Measurements from ENCODE around the gene CFAP52. TPM values are rescaled to one million over a fixed set of nuclear protein-coding genes. Genes with fewer than 3 reads are reported as not detected.
"Not testable (repeated sequence)": the region's sequence is repeated elsewhere in the genome, so short reads cannot be mapped to it uniquely, and the experiment has no call there.

The CFAP52 gene
- total RNA-seq, 2 donors from 2014 or later = 0.41 TPM; not detected in 1

DNA sequence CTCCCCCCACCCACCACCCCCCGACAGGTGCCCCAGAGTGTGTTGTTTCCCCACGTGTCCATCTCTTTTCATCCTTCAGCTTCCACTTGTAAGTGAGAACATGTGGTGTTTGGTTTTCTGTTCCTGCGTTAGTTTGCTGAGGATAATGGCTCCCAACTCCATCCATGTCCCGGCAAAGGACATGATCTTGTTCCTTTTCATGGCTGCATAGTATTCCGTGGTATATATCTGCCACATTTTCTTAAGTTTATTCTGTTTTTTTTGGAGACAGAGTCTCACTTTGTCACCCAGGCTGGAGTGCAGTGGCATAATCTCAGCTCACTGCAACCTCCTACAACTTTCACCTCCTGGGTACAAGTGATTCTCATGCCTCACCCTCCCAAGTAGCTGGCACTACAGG lies 63.9 kb downstream of the CFAP52 start:
- intact Hi-C loops (cut with DNase I); ATAC-seq: not testable (repeated sequence)

DNA sequence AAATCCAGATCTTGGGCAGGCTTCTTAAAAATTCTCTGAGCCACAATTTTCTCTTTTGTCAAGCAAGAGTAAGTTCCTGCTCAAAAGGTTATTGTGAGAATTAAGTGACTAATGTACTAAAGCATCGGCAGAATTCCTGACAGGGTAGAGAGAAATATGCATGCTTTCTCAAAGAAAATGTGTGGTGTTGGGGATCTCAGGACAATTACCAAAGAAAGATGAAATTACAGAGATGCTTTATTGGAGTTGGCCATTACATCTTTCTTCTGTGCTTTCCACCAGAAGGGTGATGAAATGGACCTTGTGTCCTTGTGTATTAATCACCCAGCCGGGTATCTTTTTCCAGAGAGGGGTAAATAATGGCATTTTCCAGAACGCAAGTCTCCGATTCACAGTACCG lies 67.2 kb downstream of the CFAP52 start:
- ATAC-seq = no peak
- DNase-seq = no peak
- intact Hi-C loops (cut with DNase I) = no loop called here

More for the DNA sequence above, 63.9 kb downstream of the CFAP52 start:
- not testable (repeated sequence) for DNase-seq

DNA sequence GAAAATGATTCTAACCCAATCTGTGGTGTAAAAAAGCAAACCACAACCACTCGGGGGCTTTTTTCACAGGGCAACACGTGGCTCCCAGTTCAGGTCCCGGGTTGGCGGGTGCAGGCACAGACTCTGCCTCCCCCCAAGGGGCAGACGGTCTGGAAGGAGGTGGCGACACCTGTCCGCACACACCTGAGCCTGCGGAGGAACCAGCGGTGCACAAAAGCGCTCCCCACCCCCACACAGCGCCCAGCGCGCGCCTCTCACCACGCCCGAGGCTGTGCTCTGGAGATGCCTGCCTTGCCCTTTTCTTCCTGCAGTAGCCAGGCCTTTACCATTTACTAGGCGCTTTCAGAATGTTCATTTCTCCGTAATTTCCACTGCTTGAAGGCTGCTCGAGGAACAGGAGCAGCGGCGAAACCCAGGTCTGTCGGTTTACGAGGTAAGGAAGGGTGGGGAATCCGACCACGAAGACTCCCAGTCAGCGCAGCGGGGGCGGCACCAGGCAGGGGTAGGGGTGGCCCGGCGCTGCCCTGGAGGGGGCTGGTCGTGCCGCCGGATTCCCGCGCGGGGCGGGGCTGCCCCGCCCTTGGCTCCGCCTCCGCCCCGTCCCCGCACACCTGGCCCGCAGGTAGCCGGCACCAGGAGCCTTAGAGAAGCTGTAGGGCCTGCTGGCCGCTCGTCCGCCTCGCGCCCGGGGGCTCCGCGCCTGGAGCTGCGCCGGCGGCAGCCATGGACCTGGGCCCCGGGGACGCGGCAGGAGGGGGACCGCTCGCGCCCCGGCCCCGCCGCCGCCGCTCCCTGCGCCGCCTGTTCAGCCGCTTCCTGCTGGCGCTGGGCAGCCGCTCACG lies 68.7 kb downstream of the CFAP52 start, which contains the start of gene USP43:
USP43 (plus strand) TSS at position 608 of the 842 bp plus-strand sequence; CDS start at position 724, 116 bp downstream.
- DNase-seq (no peak), ATAC-seq (peak; percentile 43 to 79)
- intact Hi-C loops (cut with DNase I) = no loop called here

DNA sequence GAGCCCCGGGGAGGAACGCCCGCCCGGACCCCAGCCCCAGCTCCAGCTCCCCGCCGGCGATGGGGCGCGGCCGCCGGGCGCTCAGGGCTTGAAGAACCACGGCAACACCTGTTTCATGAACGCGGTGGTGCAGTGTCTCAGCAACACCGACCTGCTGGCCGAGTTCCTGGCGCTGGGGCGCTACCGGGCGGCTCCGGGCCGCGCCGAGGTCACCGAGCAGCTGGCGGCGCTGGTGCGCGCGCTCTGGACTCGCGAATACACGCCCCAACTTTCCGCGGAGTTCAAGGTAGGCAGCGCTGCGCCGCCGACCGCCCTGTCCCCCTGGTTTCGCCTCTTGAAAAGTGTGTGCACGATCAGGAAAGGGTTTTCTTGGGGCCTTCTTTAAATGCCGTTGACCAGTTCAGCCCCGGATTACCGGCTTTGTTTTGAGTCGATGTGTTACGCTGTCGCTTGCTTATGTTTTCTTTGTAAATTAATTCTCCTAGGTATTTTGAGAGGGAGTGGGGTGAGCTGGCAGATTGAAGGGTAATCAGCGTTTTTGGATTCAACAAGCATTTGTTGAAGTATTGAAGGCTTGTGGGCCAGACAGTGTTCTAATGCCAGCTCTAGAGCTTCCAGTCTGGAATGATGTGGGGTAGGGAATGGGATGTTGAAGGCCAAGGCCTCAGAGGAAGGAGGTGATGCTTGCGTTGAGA lies 69.6 kb downstream of the CFAP52 start:
- intact Hi-C loops (cut with DNase I) = no loop called here
- ATAC-seq (peak; percentile 45 to 57), DNase-seq (peak; percentile 34)

DNA sequence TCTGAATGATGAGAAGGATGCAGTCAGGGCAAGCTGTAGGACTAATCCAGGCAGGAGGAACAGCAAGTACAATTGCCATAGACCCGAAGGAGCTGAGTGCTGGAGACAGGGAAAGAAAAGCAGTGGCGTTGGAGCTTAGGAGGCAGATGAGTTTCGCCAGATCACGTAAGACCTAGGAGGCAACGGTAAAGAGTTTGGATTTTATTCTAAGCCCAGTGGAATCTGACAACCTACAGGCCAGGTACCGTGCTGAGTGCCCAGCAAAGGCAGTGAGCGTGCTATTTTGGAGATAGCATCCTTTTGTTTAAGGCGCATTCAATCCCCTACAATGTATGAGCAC lies 70.1 kb downstream of the CFAP52 start:
- intact Hi-C loops (cut with DNase I) = no loop called here
- ATAC-seq (no peak), DNase-seq (no peak)

DNA sequence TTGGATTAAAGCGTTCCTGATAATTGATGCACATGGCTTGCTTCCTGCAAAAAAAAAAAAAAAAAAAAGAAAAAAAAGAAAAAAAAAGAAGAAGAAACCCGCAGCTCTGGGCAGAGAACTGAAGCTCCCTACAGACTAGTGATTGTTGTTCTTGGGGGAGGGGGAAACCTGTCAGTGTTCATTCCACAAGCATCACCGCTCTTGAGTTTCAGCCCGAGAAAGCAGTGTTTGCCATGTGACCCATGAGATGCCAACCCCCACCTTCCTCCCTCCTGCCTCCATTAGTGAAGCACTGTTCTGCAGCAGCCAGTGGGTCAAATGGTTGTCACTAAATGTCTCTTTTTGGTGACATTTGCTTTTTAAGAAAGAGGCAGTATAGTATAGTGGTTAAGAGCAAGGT lies 70.6 kb downstream of the CFAP52 start:
- no peak for ATAC-seq
- intact Hi-C loops (cut with DNase I) = no loop called here
- DNase-seq = no peak

DNA sequence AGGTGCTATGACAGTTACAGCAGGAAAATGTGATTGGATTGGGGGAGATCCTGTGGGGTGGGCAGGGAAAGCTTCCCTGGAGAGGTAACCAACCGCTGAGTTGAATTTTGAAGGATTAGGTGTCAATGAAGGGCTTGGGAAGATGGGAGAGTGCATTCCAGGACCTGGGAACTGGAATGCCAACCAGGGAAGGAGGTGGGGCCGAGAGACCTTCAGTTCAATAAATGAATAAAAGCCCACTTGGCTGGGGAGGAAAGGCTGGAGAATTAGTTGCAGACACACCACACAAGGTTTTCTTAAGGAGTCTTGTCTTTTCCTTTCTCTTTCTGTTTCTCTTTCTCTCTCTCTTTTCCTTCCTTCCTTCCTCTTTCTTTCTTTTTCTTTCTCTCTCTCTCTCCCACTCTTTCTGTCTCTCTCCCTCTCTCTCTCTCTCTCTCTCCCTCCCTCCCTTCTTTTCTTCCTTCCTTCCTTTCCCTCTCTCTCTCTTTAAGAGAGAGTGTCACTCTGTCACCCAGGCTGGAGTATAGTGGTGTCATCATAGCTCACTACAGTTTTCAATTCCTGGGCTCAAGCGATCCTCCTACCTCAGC lies 72.2 kb downstream of the CFAP52 start:
- ATAC-seq (no peak), DNase-seq (no peak)
- intact Hi-C loops (cut with DNase I) = no loop called here

DNA sequence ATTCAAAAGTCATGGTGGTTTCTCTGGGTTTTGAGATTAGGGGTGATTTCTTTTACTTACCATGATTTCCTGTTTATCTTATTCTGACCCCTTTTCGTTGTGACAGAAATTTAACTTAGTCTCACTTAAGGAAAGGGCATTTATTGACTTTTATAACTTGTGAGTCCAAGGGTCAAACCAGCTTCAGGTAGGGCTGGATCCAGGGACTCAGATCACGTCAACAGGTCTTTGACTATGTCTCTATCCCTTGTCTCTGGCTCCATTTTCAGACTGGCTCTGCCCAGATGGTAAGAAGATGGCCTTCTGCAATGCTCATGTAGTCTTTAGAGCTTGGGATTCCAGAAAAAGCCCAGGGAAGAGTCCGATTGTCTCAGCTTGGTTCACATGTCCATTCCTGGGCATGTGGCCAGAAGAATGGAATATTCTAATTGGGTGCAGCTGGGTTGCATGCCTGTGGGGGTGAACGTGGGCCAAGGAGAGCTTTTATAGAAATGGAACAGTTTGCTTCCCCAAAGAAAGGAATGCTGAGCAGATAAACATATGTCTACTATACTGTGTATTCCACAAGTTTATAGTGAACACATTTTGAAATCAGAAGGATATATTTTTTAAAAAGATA lies 82.3 kb downstream of the CFAP52 start:
- ATAC-seq = no peak
- intact Hi-C loops (cut with DNase I) = no loop called here

DNA sequence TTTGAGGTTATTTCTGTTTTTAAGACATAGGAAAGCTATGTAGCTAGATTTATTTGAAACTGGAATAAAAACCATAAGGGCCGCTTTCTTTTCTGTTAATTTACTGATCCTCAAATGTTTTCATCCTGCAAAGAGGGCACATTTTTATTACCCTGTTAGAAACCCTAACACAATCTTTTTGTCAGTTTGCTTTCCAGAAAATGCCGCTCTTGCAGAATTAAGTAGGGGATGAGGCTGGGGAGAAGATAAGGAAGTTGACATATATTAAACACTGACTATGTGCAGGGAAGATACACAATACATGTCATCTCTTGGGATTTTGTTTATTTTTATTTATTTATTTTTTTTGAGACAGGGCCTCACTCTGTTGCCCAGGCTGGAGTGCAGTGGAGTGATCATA lies 84.6 kb downstream of the CFAP52 start:
- DNase-seq (no peak), ATAC-seq (no peak)
- intact Hi-C loops (cut with DNase I) = no loop called here

More for the DNA sequence above, 82.3 kb downstream of the CFAP52 start:
- DNase-seq = no peak

DNA sequence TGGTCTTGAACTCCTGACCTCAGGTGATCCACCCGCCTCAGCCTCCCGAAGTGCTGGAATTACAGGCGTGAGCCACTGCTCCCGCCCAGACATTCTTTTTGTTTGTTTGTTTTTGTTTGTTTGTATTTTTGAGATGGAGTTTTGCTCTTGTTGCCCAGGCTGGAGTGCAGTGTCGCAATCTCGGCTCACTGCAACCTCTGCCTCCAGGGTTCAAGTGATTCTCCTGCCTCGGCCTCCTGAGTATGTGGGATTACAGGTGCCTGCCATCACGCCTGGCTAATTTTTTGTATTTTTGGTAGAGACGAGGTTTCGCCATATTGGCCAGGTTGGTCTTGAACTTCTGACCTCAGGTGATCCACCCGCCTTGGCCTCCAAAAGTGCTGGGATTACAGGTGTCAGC lies 87.1 kb downstream of the CFAP52 start:
- ATAC-seq; intact Hi-C loops (cut with DNase I); DNase-seq: not testable (repeated sequence)

DNA sequence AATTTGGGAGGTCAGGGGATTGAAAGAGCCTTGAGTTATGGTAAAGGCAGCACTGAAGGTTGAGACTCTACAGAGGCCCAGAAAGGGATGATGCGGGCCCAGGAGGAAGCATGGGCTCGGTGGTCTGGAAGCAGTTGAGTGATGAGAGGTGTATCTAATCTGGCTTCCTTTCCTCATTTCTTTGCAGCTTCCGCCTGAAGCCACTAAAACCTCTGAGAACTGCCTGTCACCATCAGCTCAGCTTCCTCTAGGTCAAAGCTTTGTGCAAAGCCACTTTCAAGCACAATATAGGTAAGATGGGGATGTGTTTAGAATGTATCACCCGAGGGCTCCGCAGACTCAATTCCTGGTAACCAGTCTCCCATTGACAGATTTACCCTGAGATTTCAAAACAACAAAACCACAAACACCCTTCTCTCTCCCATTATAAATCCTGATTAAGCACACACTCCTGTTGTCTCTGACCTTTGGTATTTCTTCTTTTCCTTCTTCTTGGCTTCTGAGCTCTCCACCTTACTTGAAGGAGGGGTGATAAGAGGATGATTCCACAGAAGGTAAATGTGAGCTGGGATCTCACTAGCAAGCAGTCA lies 90.1 kb downstream of the CFAP52 start:
- intact Hi-C loops (cut with DNase I) = no loop called here
- DNase-seq (no peak), ATAC-seq (no peak)

DNA sequence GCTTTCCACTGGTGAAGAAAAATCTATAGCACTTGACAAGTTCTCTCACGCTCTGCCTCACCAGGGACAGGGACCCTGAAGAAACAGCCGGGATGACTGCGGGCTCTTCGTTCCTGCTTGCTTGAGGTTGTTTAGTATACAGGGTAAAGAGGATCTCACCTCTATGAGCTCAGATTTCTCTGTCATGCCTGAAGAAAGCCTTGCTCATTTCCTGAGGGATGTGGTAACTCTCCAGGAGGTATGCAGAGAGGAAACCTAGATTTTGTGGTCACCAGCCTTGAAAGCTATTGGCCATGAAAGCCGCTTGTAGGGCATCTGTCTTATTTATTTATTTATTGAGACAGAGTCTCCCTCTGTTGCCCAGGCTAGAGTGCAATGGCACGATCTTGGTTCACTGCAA lies 92.1 kb downstream of the CFAP52 start:
- no peak for ATAC-seq
- no peak for DNase-seq
- intact Hi-C loops (cut with DNase I) = no loop called here

DNA sequence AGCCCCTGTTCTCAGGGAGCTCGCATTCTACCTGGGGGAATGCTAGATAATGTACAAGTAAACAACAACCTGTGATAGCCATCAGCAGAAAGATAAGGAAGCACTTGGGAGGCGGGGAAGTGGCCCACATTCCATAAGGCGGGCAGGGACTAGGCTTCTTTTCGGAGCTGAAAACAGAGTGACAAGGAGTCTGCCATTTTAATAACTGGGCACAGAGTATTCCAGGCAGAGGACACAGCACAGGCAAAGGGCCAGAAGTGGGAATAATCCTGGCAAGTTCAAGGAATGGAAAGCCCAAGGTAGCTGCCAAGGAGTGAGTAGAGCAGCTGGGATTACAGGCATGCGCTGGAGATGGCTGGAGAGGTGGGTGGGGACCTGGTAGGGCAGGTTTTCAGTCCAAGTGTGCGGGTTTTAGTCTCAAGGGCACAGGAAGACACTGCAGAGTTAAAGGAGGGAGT lies 93.1 kb downstream of the CFAP52 start:
- intact Hi-C loops (cut with DNase I) = no loop called here
- DNase-seq = no peak
- no peak for ATAC-seq

DNA sequence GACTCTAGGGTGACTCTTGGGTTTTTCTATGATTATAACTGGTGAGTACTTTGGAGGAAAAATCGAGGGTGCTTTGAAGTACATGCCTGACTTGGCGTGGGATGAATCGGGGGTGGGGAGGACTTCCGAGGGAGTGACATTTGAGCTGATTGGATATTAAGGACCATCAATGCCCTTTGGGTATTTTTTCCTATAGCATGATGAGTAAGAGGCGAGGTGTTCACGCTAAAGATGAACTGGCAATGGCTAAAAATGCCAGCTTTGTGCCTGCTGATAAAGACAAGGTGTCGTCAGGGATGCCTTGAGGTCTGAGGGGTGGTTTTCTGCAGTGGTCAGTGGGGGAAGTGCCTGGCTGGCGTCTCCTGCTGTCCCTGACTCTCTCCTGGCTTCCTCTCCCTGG lies 94.2 kb downstream of the CFAP52 start:
- intact Hi-C loops (cut with DNase I) = no loop called here

DNA sequence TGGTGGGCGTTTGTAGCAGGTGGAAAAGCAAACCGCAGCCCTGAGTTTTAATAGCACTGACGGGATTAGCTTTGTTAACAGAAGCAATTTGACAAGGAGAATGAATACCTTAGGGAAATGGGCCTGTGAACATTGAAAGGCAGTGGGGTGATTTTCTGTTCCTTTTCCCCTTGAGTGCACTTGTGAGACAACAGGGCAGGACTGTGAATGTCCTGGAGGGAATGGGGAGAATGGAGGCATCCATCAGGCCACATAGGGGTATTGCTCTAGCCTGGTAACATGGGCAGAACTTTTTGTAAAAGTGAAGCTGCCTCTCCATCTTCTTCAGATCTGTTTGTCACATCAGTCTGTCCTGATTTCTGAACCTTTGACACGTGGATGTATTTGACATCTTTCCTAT lies 95.1 kb downstream of the CFAP52 start:
- ATAC-seq (no peak), DNase-seq (no peak)
- intact Hi-C loops (cut with DNase I) = no loop called here

More for the DNA sequence above, 94.2 kb downstream of the CFAP52 start:
- DNase-seq (no peak), ATAC-seq (no peak)

DNA sequence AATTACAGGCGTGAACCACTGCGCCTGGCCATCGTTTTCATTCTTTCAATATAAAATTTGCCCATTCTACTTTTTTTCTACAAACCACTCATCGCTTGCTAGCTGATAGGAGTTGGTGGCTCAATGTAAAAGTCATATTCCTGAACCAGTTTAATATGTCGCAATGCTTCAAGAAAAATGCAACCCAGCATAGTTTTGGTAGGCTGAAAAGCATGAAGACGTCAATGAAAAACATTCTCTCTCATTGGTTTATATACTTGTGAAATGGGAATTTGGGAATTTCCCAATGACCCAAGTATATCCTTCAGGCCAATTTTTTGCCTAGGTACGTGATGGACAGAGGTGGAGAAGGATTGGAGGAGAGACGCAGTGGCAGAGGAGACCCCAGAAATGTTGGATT lies 95.8 kb downstream of the CFAP52 start:
- DNase-seq = no peak
- intact Hi-C loops (cut with DNase I) = no loop called here
- no peak for ATAC-seq

DNA sequence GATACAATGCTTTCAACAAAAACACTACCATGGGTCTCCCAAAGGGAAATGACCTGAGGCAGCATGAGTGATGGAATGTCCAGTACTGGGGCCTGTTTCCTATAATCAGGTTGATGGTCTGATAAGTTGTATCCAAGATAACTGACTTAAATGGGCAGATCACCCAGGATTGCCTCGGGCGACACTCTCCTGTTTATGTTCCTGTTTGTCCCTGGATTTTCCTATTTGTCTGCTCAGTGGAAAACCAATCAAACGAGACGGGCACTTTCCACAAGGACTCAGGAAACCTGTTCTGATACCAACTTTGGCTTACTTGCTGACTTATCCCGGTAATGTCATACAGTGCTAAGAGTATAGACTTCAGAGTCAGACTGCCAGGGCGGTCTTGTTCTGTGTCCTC lies 96.2 kb downstream of the CFAP52 start:
- no peak for ATAC-seq
- intact Hi-C loops (cut with DNase I) = no loop called here
- DNase-seq = no peak

DNA sequence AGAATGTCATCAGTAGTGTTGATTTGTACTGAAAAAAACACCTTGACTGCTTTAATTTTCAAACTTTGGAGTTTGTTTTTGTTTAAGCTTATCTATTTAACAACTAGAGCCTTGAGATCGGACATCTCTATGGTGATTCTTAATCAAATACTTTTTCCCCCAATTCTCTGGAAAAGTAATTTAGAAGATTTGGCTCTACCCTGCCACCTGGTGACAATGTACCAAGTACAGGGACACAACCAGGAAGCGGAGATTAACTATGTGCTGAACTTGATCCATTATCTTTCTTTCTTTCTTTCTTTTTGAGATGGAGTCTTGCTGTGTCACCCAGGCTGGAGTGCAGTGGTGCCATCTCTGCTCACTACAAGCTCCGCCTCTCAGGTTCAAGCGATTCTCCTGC lies 99.6 kb downstream of the CFAP52 start:
- ATAC-seq (no peak), DNase-seq (no peak)
- intact Hi-C loops (cut with DNase I) = no loop called here

DNA sequence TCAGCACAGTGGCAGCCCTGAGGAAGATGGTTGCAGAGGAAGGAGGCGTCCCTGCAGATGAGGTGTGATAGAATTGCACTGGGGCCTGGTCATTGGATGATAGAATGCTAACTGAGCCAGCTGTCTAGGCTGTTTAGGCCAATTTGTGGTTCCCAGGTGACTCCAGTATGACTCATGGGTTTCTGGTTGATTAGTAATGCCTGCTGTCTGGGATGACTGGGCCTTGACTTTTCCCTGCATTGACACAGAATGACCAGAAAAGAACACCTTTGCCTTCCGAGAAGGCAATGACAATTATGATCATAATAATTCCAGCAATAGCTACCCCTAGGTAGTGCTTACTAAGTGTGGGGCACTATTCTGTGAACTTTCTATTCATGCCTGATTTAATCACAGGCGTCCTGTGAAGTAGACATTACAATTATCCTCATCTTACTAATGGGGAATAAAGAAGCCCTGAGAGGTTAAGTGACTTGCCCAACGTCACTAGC lies 100.4 kb downstream of the CFAP52 start:
- intact Hi-C loops (cut with DNase I) = no loop called here
- ATAC-seq (peak in 1 of 2 donors; percentile 32), DNase-seq (no peak)

Measured in left cardiac atrium (tissue), 4 donors.